ENCODE data around the gene LHFPL2. TPM values are rescaled to one million over a fixed set of nuclear protein-coding genes. Genes with fewer than 3 reads are reported as not detected.
"Not testable (repeated sequence)": the region's sequence is repeated elsewhere in the genome, so short reads cannot be mapped to it uniquely, and the experiment has no call there.

LHFPL2 gene
- total RNA-seq, 4 donors from 2014 or later = 10.3 to 11.6 (median 10.8) TPM

DNA sequence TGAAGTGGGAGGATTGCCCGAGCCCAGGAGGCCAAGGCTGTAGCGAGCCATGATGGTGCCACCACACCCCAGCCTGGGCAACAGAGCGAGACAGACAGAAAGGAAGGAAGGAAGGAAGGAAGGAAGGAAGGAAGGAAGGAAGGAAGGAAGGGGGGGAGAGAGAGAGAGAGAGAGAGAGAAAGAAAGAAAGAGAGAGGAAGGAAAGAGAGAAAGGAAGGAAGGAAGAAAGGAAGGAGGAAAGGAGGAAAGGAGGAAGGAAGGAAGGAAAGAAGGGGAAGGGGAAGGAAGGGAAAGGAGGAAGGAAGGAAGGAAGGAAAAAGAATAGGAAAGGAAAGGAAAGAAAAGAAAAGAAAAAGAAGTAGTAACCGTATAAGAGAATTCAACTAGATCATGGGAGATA is 20.8 kb upstream of the LHFPL2 start:
- Histone ChIP-seq H3K36me3 (no peaks in the 10 kb centered on the region), H3K9me3 (no peaks in the 10 kb centered on the region), H3K27me3 (no peaks in the 10 kb centered on the region), H3K4me1 (peaks cover 4% of the 10 kb centered on the region), H3K4me3 (no peak overlapping the region), H3K27ac (no peak overlapping the region)
- 87% methylated on average over 3 of the region's 4 CpGs for WGBS
- DNase-seq (ENCODE audit: low spot score in 2 of 2) = no peak
- TF ChIP-seq POLR2A (IDR thresholded peaks at IDR 0.05) (no peak), EP300 (IDR thresholded peaks at IDR 0.05) (no peak), POLR2AphosphoS5 (IDR thresholded peaks at IDR 0.05) (no peak)
- TF ChIP-seq, protein P1, sequence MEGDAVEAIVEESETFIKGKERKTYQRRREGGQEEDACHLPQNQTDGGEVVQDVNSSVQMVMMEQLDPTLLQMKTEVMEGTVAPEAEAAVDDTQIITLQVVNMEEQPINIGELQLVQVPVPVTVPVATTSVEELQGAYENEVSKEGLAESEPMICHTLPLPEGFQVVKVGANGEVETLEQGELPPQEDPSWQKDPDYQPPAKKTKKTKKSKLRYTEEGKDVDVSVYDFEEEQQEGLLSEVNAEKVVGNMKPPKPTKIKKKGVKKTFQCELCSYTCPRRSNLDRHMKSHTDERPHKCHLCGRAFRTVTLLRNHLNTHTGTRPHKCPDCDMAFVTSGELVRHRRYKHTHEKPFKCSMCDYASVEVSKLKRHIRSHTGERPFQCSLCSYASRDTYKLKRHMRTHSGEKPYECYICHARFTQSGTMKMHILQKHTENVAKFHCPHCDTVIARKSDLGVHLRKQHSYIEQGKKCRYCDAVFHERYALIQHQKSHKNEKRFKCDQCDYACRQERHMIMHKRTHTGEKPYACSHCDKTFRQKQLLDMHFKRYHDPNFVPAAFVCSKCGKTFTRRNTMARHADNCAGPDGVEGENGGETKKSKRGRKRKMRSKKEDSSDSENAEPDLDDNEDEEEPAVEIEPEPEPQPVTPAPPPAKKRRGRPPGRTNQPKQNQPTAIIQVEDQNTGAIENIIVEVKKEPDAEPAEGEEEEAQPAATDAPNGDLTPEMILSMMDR (IDR thresholded peaks at IDR 0.05) = no peak

DNA sequence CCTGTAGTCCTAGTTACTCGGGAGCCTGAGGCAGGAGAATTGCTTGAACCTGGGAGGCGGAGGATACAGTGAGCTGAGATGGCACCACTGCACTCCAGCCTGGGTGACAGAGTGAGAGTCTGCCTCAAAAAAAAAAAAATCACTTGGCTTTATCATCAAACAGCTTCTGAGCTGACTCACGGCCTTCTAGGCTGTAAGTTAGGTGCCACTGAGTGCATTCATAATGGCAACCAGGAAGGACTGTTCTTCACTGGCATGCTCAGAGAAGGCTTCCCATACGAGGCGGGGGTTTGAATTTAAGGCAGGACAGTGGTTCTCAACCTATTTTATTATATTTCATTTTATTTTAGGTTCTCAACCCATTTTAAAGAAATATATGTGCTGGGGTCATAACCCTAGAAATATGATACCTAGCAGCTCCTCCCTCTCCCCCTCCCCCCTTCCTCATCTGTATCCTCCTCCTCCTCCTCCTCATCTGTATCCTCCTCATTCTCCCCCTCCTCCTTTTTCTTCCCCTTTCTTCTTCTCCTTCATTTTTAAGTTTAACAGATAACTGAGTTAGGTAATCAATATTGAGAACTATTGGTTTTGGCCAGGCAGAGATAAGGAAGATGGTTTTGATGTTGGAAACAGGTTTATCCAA is 19.0 kb upstream of the LHFPL2 start:
- no peak overlapping the region for H3K27ac ChIP-seq
- no peaks in the 10 kb centered on the region for H3K9me3 ChIP-seq
- H3K36me3 ChIP-seq = no peaks in the 10 kb centered on the region
- peaks cover 4% of the 10 kb centered on the region for H3K4me1 ChIP-seq
- 88% methylated on average over 5 of the region's 5 CpGs for WGBS
- TF ChIP-seq POLR2AphosphoS5 (IDR thresholded peaks at IDR 0.05) (no peak), POLR2A (IDR thresholded peaks at IDR 0.05) (no peak), EP300 (IDR thresholded peaks at IDR 0.05) (no peak)
- TF ChIP-seq, protein P1 (IDR thresholded peaks at IDR 0.05) = no peak
- no peak overlapping the region for H3K4me3 ChIP-seq
- no peak for DNase-seq (ENCODE audit: low spot score in 2 of 2)
- no peaks in the 10 kb centered on the region for H3K27me3 ChIP-seq

DNA sequence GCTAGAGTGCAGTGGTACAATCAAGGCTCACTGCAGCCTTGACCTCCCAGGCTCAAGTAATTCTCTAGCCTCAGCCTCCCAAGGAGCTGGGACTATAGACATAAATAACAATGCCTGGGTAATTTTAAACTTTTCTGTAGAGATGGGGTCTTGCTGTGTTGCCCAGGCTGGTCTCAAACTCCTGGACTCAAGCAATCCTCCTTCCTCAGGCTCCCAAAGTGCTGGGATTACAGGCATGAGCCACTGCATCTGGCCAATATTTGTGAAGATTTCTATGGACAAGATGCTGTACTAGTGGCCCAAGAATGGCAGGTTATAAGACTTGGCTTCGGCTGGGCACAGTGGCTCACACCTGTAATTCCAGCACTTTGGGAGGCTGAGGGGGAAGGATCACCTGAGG is 18.4 kb upstream of the LHFPL2 start:
- 100% methylated on average over 1 of the region's 1 CpG for WGBS
- H3K27me3 ChIP-seq; H3K36me3 ChIP-seq; H3K9me3 ChIP-seq; H3K4me3 ChIP-seq; DNase-seq (ENCODE audit: low spot score in 2 of 2); H3K27ac ChIP-seq; H3K4me1 ChIP-seq: not testable (repeated sequence)

DNA sequence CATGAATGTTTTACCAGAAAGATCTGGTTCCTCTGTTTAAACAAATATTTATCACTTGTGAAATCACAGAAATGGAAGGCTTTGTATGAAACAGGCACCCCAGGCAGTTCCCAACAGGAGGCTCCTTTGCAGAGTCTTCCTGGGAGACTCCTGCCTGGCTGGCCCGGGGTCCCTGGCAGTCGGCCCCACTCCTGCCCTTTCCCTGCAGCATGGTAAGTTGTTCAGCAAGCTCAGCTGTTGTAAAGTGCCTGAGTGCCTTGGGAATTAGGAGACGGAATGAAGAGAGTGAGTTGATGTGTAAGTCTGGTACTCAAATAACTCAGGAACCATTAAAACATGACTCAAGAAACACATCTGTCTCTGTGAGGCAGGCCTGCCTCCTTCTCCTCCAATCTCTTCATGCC is 17.5 kb upstream of the LHFPL2 start:
- WGBS = 49% methylated on average over 3 of the region's 3 CpGs
- no peaks in the 10 kb centered on the region for H3K36me3 ChIP-seq
- no peak for DNase-seq (ENCODE audit: low spot score in 2 of 2)
- H3K27me3 ChIP-seq = no peaks in the 10 kb centered on the region
- H3K4me1 ChIP-seq = no peaks in the 10 kb centered on the region
- no peak overlapping the region for H3K4me3 ChIP-seq
- no peak overlapping the region for H3K27ac ChIP-seq
- TF ChIP-seq EP300 (IDR thresholded peaks at IDR 0.05) = no peak
- TF ChIP-seq, protein P1 (IDR thresholded peaks at IDR 0.05) = no peak
- H3K9me3 ChIP-seq = no peaks in the 10 kb centered on the region

DNA sequence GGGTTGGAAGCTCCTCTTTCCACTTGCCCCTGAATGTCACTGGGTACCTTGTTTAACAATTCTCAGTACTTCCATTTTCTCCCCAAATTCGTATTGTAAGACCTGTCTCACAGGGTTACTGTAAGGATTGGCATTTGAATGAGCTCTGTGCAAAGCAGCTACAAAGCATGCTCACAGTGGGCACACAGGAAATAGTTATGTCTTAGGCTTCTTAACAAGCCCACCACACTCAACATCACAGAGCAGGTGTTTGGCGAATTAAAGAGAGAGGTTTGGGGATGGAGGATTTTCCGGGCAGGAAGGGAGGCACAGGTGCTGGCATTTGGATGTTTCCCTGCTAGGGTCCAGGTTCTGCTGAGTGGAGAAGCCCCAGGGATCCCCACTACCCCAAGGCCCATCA is 17.0 kb upstream of the LHFPL2 start:
- H3K27ac ChIP-seq = no peak overlapping the region
- no peak overlapping the region for H3K4me3 ChIP-seq
- H3K4me1 ChIP-seq = no peaks in the 10 kb centered on the region
- TF ChIP-seq EP300 (IDR thresholded peaks at IDR 0.05) (no peak), POLR2AphosphoS5 (IDR thresholded peaks at IDR 0.05) (no peak), POLR2A (IDR thresholded peaks at IDR 0.05) (no peak)
- TF ChIP-seq, protein P1 (IDR thresholded peaks at IDR 0.05) = no peak
- 95% methylated on average over 3 of the region's 3 CpGs for WGBS
- no peak for DNase-seq (ENCODE audit: low spot score in 2 of 2)
- H3K36me3 ChIP-seq = no peaks in the 10 kb centered on the region
- H3K9me3 ChIP-seq = no peaks in the 10 kb centered on the region
- no peaks in the 10 kb centered on the region for H3K27me3 ChIP-seq

DNA sequence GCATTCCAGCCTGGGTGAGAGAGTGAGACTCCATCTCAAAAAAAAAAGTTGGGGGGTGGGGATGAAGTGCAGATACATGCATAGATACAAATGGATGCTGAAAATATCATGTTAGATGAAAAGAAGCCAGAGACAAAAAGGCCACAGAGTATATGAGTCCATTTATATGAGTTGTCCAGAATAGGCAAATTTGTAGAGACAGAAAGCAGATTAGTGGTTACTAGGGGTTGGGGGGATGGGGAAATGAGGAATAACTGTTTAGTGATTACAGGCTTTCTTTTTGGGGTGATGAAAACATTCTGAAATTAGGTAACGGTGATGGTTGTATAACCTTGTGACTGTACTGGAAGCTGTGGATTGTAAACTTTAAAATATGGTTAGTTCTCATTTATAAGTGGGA is 13.8 kb upstream of the LHFPL2 start:
- Histone ChIP-seq H3K4me1 (no peaks in the 10 kb centered on the region), H3K36me3 (no peaks in the 10 kb centered on the region), H3K27me3 (no peaks in the 10 kb centered on the region), H3K9me3 (no peaks in the 10 kb centered on the region), H3K4me3 (no peak overlapping the region), H3K27ac (no peak overlapping the region)
- WGBS = 96% methylated on average over 1 of the region's 1 CpG
- no peak for TF ChIP-seq EP300 (IDR thresholded peaks at IDR 0.05)
- no peak for TF ChIP-seq POLR2A (IDR thresholded peaks at IDR 0.05)
- no peak for TF ChIP-seq POLR2AphosphoS5 (IDR thresholded peaks at IDR 0.05)
- TF ChIP-seq, protein P1 (IDR thresholded peaks at IDR 0.05) = no peak
- no peak for DNase-seq (ENCODE audit: low spot score in 2 of 2)

Measured in suprapubic skin (tissue), 4 donors.